OCI-LY7 (cell line): ENCODE measurements around the gene AP4S1.

ENCODE experiments used
- EZH2phosphoT487 ChIP-seq: fragments of 200-600 bp; sonication (generic); IDR thresholded peaks from 2 replicates; pipeline ENCODE4 v1.6.1; 2018; ENCODE audit warnings: low read depth, borderline replicate concordance, mild to moderate bottlenecking, mixed run types, antibody characterized with exemption, low read length, moderate library complexity, mixed read lengths
- TF ChIP-seq, protein P1 (sequence below): fragments of 200-600 bp; sonication (generic); conservative IDR thresholded peaks from 2 replicates; pipeline ENCODE4 v1.5.1; 2014; ENCODE audit warnings: mild to moderate bottlenecking, antibody characterized with exemption, low read length, moderate library complexity, mixed read lengths

DNA sequence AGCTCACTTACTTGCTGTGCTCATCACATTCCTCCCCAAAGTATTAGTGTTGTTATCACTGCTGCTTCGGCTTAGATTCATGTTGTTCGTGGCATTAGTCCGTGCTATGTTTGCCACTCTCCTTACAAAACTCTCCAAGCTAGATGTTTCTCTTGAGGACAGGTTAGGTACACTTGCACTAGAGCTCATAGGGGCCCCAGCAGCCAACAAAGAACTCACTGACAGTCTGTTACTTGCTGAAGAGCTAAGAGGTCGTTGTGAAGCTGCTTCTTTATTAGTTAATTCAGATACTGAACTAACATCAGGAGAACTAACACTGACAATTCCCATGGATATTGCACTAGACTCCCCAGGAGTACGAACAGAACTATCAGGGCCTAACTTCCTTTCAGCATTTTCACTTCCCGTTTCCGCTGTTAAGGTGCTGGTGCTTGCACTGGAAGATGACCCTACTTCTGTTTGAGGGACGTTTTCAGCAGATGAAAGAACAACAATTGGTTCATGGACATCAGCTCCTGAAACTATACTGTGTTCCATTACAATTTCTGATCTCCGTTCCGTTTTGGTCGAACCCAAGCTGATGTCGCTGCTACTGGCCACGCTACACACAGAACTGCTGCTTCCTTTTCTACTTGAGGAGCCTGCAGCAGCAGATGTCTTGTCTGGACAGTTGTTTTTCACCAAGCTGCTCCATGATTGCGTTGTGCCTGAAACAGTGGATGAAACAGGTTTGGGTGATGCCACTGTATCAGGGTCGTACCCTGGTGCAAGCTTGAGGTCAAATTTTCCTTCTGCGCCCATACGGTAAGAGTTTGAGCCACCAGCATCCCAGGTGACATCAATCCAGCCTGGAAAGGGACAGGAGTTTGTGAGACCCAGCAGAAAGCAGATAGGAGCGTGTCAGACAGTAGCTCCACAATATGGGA is 103.4 kb downstream of the AP4S1 start:
- TF ChIP-seq, protein P1, sequence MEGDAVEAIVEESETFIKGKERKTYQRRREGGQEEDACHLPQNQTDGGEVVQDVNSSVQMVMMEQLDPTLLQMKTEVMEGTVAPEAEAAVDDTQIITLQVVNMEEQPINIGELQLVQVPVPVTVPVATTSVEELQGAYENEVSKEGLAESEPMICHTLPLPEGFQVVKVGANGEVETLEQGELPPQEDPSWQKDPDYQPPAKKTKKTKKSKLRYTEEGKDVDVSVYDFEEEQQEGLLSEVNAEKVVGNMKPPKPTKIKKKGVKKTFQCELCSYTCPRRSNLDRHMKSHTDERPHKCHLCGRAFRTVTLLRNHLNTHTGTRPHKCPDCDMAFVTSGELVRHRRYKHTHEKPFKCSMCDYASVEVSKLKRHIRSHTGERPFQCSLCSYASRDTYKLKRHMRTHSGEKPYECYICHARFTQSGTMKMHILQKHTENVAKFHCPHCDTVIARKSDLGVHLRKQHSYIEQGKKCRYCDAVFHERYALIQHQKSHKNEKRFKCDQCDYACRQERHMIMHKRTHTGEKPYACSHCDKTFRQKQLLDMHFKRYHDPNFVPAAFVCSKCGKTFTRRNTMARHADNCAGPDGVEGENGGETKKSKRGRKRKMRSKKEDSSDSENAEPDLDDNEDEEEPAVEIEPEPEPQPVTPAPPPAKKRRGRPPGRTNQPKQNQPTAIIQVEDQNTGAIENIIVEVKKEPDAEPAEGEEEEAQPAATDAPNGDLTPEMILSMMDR: no peak
- no peak for TF ChIP-seq EZH2phosphoT487
